NAMALWA (cell line): Measurements from ENCODE around the gene NR3C2.

Source experiments
- DNase-seq: peaks from one replicate; pipeline ENCODE4 v3.0.0-alpha.2; 2015; ENCODE audit warnings: low spot score

Gene NR3C2

GRCh38 chr4:148441986-148442831 lies at the start of gene NR3C2:
Gene NR3C2, minus strand, starts transcription at chr4:148442414.
- DNase-seq = peak; percentile 96

GRCh38 chr4:148487181-148487580 lies 45.0 kb upstream of the NR3C2 start:
- no peak for DNase-seq

- no peak for DNase-seq
Measured at GRCh38 chr4:148481636-148482035, 39.4 kb upstream of the NR3C2 start.

GRCh38 chr4:148477276-148477675 lies 35.1 kb upstream of the NR3C2 start:
- DNase-seq = no peak

GRCh38 chr4:148469938-148470337 lies 27.7 kb upstream of the NR3C2 start:
- DNase-seq = no peak

GRCh38 chr4:148454835-148455234 lies 12.6 kb upstream of the NR3C2 start:
- no peak for DNase-seq

GRCh38 chr4:148453833-148454232 lies 11.6 kb upstream of the NR3C2 start:
- no peak for DNase-seq

GRCh38 chr4:148452970-148453369 lies 10.8 kb upstream of the NR3C2 start:
- DNase-seq = no peak

- no peak for DNase-seq
Measured at GRCh38 chr4:148449921-148450320, 7.7 kb upstream of the NR3C2 start.

GRCh38 chr4:148448141-148448540 lies 5.9 kb upstream of the NR3C2 start:
- no peak for DNase-seq

- no peak for DNase-seq
Measured at GRCh38 chr4:148447681-148448080, 5.5 kb upstream of the NR3C2 start.

- DNase-seq = no peak
Measured at GRCh38 chr4:148445860-148446330, 3.7 kb upstream of the NR3C2 start.

- no peak for DNase-seq
Measured at GRCh38 chr4:148445071-148445859, 3.1 kb upstream of the NR3C2 start.

- no peak for DNase-seq
Measured at GRCh38 chr4:148444296-148445070, 2.3 kb upstream of the NR3C2 start.

- no peak for DNase-seq
Measured at GRCh38 chr4:148443512-148444295, 1.5 kb upstream of the NR3C2 start.

GRCh38 chr4:148442832-148443511 lies 758 bp upstream of the NR3C2 start:
- no peak for DNase-seq

- no peak for DNase-seq
Measured at GRCh38 chr4:148441624-148441985, 609 bp downstream of the NR3C2 start.

GRCh38 chr4:148438047-148438446 lies 4.2 kb downstream of the NR3C2 start:
- no peak for DNase-seq

GRCh38 chr4:148437439-148437838 lies 4.8 kb downstream of the NR3C2 start:
- no peak for DNase-seq

- DNase-seq = no peak
Measured at GRCh38 chr4:148436512-148436911, 5.7 kb downstream of the NR3C2 start.
